MM.1S (cell line): Measurements from ENCODE around the gene UGT3A2.

Experiments used
- EZH2 ChIP-seq: fragments of 300-600 bp; sonication (generic); optimal IDR thresholded peaks from 2 replicates; pipeline ENCODE3; 2017; ENCODE audit warnings: low read depth, mild to moderate bottlenecking, antibody characterized with exemption, low read length, mixed read lengths
- TF ChIP-seq, protein P1 (sequence below): fragments of 300-600 bp; sonication (generic); IDR thresholded peaks from 2 replicates; pipeline ENCODE4 v1.5.1; 2016; ENCODE audit warnings: antibody characterized with exemption, low read length, mixed read lengths

- TF ChIP-seq EZH2 = no peak
- TF ChIP-seq, protein P1, sequence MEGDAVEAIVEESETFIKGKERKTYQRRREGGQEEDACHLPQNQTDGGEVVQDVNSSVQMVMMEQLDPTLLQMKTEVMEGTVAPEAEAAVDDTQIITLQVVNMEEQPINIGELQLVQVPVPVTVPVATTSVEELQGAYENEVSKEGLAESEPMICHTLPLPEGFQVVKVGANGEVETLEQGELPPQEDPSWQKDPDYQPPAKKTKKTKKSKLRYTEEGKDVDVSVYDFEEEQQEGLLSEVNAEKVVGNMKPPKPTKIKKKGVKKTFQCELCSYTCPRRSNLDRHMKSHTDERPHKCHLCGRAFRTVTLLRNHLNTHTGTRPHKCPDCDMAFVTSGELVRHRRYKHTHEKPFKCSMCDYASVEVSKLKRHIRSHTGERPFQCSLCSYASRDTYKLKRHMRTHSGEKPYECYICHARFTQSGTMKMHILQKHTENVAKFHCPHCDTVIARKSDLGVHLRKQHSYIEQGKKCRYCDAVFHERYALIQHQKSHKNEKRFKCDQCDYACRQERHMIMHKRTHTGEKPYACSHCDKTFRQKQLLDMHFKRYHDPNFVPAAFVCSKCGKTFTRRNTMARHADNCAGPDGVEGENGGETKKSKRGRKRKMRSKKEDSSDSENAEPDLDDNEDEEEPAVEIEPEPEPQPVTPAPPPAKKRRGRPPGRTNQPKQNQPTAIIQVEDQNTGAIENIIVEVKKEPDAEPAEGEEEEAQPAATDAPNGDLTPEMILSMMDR = no peak
Measured at GRCh38 chr5:36056422-36056821, 10.3 kb downstream of the UGT3A2 start.
